ENCODE results near the gene PLCXD1.
"Not testable (repeated sequence)": the region's sequence is repeated elsewhere in the genome, so short reads cannot be mapped to it uniquely, and the experiment has no call there.

The PLCXD1 gene

GRCh38 chrX:264006-264405, 17.2 kb upstream of the PLCXD1 start:
- DNase-seq (ENCODE audit: low read depth in 2 of 2): not testable (repeated sequence)

DNA sequence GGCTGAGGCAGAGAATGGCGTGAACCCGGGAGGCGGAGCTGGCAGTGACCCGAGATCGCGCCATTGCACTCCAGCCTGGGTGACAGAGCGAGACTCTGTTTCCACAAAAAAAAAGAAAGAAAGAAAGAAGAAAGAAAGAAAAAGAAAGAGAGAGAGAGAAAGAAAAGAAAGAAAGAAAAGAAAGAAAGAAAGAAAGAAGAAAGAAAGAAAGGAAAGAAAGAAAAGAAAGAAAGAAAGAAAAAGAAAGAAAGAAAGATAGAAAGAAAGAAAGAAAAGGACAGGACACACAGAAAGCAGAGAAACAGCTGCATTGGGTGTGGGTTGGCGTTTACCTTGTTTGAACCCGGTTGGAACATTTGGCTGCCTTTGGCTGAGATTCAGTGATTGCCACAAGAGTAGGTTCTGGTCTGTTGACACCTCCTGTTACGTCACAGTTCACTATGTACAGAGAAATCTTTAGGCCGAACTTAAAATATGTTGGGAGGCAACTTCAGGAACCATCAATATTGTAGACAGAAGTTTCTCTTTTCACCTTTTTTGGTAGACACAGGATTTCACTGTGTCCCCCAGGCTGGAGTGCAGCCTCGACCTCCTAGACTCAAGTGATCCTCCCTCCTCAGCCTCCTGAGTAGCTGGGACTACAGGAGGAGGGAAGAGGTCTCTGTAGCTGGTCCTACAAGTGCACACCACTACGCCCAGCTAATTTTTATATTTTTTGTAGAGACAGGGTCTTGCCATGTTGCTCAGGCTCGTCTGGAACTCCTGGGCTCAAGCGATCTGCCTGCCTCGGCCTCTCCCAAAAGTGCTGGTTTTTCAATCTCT, 16.3 kb upstream of the PLCXD1 start:
- no peak for DNase-seq (ENCODE audit: low read depth in 2 of 2)

- DNase-seq (ENCODE audit: low read depth in 2 of 2): no peak
Observed at GRCh38 chrX:265502-265901, 15.7 kb upstream of the PLCXD1 start.

DNA sequence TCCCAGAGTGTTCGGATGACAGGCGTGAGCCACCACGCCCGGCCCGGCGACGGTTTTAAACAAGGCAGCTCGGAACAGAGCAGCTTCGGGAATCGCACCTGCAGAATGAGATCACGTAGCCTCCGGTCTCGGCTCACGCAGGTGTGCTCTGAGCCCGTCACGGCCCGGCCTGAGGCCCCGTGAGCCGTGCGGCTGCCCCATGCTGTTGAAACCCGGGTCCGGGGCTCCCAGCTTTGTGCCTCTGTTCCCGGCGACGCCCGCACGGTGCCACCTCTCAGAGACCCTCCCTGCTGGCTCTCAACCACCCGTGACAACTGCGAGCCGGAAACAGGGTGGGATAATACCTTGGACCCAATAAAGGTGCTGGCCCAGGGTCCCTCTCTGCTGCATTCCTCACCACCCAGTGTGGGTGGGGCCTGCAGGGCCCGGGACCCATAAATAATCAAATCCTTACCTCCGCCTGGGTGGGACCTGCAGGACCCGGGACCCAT, 13.4 kb upstream of the PLCXD1 start:
- DNase-seq (ENCODE audit: low read depth in 2 of 2): no peak

GRCh38 chrX:270848-271367, 10.3 kb upstream of the PLCXD1 start:
- no peak for DNase-seq (ENCODE audit: low read depth in 2 of 2)

- no peak for DNase-seq (ENCODE audit: low read depth in 2 of 2)
Observed at GRCh38 chrX:274904-275475, 6.2 kb upstream of the PLCXD1 start.

DNA sequence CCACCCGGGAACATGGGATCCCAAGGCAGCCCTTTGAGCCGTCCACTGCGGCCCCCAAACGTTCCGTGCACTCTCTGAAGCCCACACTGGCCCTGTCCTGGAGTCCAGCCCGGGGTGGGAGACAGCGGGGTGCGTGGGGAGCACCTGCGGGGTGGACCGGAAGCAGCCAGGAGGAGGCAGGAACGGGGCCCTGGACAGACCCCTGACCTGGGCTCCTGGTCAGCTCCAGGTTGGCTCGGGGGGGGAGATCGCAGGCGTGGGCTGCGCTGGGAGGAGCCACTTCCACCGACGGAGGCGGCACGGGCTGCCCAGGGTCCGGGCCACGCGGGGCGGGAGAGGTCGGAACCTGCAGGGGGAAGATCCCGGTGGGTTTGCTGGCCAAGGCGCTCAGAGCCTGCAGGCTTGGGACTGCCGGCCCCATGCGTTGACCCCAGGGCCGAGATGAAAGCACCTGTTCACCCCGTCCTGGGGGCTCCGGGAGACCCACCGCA, 5.7 kb upstream of the PLCXD1 start:
- DNase-seq (ENCODE audit: low read depth in 2 of 2): no peak

- DNase-seq (ENCODE audit: low read depth in 2 of 2): peak in 1 of 2 donors; percentile 22
Observed at GRCh38 chrX:275967-276580, 5.1 kb upstream of the PLCXD1 start.

- no peak for DNase-seq (ENCODE audit: low read depth in 2 of 2)
Observed at GRCh38 chrX:276581-277201, 4.5 kb upstream of the PLCXD1 start.

GRCh38 chrX:279757-280604, 1.2 kb upstream of the PLCXD1 start:
- DNase-seq (ENCODE audit: low read depth in 2 of 2): not testable (repeated sequence)

GRCh38 chrX:280722-281121, 459 bp upstream of the PLCXD1 start:
- not testable (repeated sequence) for DNase-seq (ENCODE audit: low read depth in 2 of 2)

DNA sequence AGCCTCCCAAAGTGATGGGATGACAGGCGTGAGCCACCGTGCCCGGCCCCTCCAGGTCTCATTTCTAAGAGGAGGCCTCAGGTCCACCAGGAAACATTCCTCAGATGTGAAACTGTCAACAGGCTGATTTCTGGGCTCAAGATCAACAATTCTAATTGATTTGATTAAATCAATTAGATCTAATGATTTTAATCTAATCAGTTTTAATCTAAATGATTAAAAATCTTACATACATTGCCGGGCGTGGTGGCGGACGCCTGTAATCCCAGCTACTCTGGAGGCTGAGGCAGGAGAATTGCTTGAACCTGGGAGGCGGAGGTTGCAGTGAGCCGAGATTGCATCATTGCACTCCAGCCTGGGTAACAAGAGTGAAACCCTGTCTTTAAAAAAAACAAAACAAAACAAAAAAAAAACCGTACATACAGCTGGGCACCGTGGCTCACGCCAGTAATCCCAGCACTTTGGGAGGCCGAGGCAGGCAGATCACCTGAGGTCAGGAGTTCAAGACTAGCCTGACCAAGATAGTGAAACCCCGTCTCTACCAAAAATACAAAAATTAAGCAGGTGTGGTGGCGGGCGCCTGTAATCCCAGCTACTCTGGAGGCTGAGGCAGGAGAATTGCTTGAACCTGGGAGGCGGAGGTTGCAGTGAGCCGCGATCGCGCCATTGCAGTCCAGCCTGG, 960 bp downstream of the PLCXD1 start:
- not testable (repeated sequence) for DNase-seq (ENCODE audit: low read depth in 2 of 2)

- peak; percentile 88 to 89 for DNase-seq (ENCODE audit: low read depth in 2 of 2)
Observed at GRCh38 chrX:283115-283845, 2.1 kb downstream of the PLCXD1 start.

GRCh38 chrX:285076-285677, 4.0 kb downstream of the PLCXD1 start:
- DNase-seq (ENCODE audit: low read depth in 2 of 2): no peak

DNA sequence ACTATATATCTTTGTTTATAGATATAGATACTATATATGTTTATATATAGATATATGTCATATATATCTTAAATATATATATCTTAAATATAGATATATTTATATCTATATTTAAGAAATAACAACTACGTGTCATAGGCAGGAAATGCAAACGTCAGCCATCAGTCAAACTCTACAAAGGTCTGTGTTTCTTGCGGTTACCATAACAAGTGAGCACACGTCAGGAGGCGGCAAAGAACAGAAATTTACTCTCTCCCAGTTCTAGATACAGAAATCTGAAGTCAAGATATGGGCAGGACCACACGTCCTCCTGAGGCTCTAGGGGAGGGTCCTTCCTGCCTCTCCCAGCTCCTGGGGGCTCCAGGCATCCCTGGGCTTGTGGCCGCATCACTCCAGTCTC, 6.5 kb downstream of the PLCXD1 start:
- DNase-seq (ENCODE audit: low read depth in 2 of 2): no peak

- no peak for DNase-seq (ENCODE audit: low read depth in 2 of 2)
Observed at GRCh38 chrX:288561-288991, 7.4 kb downstream of the PLCXD1 start.

DNA sequence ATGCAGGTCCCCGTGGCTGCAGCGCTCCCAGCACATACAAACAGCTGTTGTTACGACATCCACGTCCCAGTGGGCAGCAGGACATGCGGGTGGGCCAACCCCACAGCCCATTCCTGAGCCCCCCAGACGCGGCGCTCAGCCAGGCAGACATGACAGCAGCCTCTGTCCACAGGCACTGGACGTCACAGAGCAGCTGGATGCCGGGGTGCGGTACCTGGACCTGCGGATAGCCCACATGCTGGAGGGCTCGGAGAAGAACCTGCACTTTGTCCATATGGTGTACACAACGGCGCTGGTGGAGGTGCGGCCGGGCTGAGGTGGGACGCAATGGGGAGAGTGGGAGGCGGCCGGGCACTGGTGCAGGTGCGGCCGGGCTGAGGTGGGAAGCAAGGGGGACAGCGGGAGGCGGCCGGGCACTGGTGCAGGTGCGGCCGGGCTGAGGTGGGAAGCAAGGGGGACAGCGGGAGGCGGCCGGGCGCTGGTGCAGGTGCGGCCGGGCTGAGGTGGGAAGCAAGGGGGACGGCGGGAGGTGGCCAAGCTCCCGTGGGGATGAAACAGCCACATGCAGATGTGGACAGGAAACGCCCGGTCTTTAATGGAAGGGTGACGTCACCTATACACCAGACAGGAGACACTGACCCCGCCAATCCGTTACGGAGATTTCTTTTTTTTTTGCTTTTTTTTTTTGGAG, 9.4 kb downstream of the PLCXD1 start:
- no peak for DNase-seq (ENCODE audit: low read depth in 2 of 2)

DNA sequence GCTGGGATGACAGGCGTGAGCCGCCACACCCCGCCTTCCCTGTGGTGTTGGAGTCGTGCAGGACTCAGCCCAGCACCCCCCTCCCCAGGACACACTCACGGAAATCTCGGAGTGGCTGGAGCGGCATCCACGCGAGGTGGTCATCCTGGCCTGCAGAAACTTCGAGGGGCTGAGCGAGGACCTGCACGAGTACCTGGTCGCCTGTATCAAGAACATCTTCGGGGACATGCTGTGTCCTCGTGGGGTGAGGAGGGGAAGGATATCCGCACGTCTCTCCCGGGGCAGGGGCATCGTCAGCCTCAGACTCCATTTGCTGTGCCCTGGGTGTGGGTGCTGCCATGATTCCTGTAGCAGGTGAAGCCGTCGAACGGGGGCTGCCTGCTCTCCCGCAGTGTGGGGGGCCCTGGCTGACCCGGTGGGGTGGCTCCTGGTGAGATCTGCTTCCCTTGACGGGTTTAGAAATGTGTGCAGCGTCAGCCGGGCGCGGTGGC, 10.3 kb downstream of the PLCXD1 start:
- DNase-seq (ENCODE audit: low read depth in 2 of 2): no peak
